Measurements from ENCODE around the gene HAUS5. TPM values are rescaled to one million over a fixed set of nuclear protein-coding genes. Genes with fewer than 3 reads are reported as not detected.

Gene HAUS5
- total RNA-seq, 4 donors from 2014 or later, result 2.4 to 7.7 (median 3.4) TPM

- TF ChIP-seq CTCF (IDR thresholded peaks at IDR 0.05; ENCODE audit: low read depth), result no peak
Observed at GRCh38 chr19:35592226-35592625, 20.3 kb upstream of the HAUS5 start.

GRCh38 chr19:35595928-35596327 is 16.6 kb upstream of the HAUS5 start:
- no peak for TF ChIP-seq CTCF (IDR thresholded peaks at IDR 0.05; ENCODE audit: low read depth)

- TF ChIP-seq CTCF (IDR thresholded peaks at IDR 0.05; ENCODE audit: low read depth), result no peak
Observed at GRCh38 chr19:35596366-35596999, 16.1 kb upstream of the HAUS5 start.

- no peak for TF ChIP-seq CTCF (IDR thresholded peaks at IDR 0.05; ENCODE audit: low read depth)
Observed at GRCh38 chr19:35601971-35602370, 10.6 kb upstream of the HAUS5 start.

GRCh38 chr19:35607661-35608060 is 4.9 kb upstream of the HAUS5 start:
- no peak for TF ChIP-seq CTCF (IDR thresholded peaks at IDR 0.05; ENCODE audit: low read depth)

GRCh38 chr19:35608251-35608650 is 4.3 kb upstream of the HAUS5 start:
- no peak for TF ChIP-seq CTCF (IDR thresholded peaks at IDR 0.05; ENCODE audit: low read depth)

GRCh38 chr19:35609851-35610353 is 2.6 kb upstream of the HAUS5 start:
- TF ChIP-seq CTCF (IDR thresholded peaks at IDR 0.05; ENCODE audit: low read depth), result no peak

All from subcutaneous adipose tissue (tissue), 4 donors.